HG03280 (cell line): ENCODE results near the gene BFSP1.
A peak's percentile ranks its signal among the peaks of the same experiment; 100 is the strongest.

Source experiments
- ATAC-seq: cut with Tn5 transposase; IDR thresholded peaks from one replicate; pipeline ENCODE4 v1.9.1; 2021; ENCODE audit warnings: mild to moderate bottlenecking, moderate library complexity; ENCODE audit not compliant: unreplicated experiment

BFSP1 gene

GRCh38 chr20:17530716-17531664, at the start of gene BFSP1:
BFSP1 (minus strand) TSS chr20:17531379; CDS start chr20:17531329, 50 bp downstream.
- ATAC-seq: peak; percentile 55

GRCh38 chr20:17580895-17581294, 49.7 kb upstream of the BFSP1 start:
- ATAC-seq: no peak

DNA sequence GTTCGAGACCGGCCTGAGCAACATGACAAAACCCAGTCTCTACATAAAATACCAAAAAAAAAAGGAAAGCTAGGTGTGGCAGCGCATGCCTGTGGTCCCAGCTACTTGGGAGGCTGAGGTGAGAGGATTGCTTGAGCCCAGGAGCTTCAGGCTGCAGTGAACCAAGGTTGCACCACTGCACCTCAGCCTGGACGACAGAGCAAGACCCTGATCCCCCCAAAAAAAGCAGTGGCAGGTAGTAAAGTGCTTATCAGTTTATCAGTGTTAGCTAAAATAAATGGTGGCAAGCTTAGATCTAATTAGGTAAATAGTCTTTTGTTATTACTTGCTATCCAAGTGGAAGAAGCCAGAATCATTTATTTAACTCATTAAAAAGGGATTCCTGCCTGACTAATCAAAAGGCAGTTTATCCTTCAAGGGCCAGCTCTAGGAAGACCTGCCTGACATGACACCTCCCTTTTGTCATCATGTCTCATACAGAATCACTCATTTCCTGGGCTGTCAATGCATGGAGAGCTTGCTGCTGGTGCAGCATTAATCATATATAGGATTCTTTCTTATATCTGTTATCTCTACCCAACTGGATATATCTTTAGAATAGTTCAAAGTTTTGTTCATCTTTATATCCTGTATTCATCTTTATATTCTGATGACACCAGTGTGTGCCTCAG, 48.3 kb upstream of the BFSP1 start:
- no peak for ATAC-seq

- no peak for ATAC-seq
Observed at GRCh38 chr20:17576215-17576614, 45.0 kb upstream of the BFSP1 start.

- ATAC-seq: no peak
Observed at GRCh38 chr20:17573463-17573862, 42.3 kb upstream of the BFSP1 start.

GRCh38 chr20:17572034-17572638, 41.0 kb upstream of the BFSP1 start:
- ATAC-seq: no peak

GRCh38 chr20:17571153-17571527, 40.0 kb upstream of the BFSP1 start:
- ATAC-seq: no peak

DNA sequence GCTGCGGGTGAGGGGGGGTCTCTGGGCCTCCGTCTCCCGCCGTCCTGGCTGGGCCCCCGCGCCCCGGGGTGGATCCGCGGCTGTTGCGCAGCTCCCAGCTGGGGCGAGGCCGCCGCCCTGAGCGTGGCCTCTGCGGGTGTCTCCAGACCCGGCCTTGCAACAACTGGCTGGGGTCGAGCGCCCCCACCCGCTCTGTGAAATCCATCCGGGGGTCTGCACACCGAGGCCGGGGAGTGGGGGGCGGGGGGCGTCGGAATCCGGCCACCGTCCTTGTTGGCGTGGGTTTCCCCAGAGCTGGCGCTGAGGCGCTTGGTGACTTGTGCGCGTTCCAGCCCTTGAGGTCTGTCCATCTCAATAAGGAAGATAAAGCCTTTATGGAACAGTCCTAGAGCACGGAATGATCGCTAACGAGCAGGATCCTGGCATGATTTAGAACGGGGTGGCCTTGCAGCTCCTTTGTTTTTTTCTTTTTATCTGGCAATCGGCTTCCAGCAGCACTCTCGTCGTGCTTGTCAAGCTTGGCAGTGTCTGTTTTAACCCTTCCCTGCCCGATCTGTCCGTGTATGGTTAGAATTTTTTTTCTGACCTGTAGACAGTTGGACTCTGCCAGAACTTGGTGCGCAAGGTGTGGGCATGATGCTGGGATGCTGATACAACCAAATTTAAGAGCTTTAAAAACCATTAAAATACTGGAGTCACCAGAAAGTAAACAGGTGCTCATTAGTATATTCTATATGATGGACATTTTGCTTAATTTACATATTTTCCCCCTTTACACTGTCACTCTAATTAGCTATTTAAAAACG, 39.4 kb upstream of the BFSP1 start:
- ATAC-seq: peak; percentile 24

- ATAC-seq: peak; percentile 94
Observed at GRCh38 chr20:17569616-17570346, 38.6 kb upstream of the BFSP1 start, which contains the start of gene DSTN. DSTN (plus strand) TSS chr20:17570075; CDS start chr20:17570209, 134 bp downstream.

GRCh38 chr20:17568972-17569521, 37.9 kb upstream of the BFSP1 start:
- no peak for ATAC-seq

GRCh38 chr20:17568045-17568788, 37.0 kb upstream of the BFSP1 start:
- ATAC-seq: no peak

- ATAC-seq: no peak
Observed at GRCh38 chr20:17566345-17566744, 35.2 kb upstream of the BFSP1 start.

DNA sequence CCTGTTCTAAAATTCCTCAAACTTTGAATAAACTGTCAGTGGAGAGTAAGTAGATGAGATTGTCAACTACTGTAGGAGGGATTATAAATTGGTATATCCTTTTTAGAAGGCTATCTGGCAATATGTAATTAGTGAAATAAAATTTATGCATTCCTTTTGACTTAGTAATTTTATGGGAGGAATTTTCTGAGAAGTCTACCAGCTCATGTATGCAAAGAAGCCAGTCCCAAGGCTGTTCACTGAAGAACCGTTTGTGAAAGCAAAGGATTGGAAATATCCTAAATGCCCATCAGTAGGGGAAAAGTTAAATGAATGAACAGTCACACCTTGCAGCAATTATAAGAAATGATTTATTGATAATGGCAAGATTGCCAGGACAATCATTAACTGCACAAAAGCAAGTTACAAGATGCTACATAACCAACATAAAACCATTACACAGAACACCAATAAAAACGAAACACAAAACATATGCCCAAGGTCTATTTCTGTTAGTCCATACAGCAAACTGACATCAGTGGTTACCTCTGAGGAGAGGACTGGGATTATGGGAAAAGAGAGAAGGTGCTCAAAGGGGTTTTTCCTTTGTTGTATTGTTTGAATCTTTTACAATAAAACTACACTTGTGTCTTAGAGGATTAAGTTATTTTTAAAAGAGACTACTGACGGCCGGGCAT, 34.1 kb upstream of the BFSP1 start:
- ATAC-seq: no peak

GRCh38 chr20:17562804-17563305, 31.7 kb upstream of the BFSP1 start:
- ATAC-seq: no peak

GRCh38 chr20:17560344-17561074, 29.3 kb upstream of the BFSP1 start:
- no peak for ATAC-seq

DNA sequence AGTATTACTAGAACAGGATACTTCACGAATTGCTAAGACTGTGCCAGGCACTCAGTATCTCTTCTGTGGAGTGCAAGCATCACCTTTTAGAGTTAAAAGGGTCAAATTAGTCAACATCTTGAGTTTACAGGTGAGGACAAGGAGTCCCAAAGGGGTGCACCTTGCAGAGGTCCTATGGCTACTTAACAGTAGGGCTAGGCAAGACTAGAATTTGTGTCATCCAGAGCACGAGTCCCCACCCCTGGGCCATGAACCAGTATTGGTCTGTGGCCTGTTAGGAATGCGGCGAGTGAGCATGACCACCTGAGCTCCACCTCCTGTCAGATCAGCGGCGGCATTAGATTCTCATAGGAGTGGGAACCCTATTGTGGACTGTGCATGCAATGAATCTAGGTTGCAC, 28.2 kb upstream of the BFSP1 start:
- ATAC-seq: no peak

- no peak for ATAC-seq
Observed at GRCh38 chr20:17558941-17559304, 27.7 kb upstream of the BFSP1 start.
